HG03354 (cell line): ENCODE measurements around the gene CCDC92.

Experiments
- ATAC-seq: cut with Tn5 transposase; IDR thresholded peaks from one replicate; pipeline ENCODE4 v1.9.1; 2021; ENCODE audit warnings: mild to moderate bottlenecking; ENCODE audit not compliant: unreplicated experiment, poor library complexity, severe bottlenecking

CCDC92 gene

DNA sequence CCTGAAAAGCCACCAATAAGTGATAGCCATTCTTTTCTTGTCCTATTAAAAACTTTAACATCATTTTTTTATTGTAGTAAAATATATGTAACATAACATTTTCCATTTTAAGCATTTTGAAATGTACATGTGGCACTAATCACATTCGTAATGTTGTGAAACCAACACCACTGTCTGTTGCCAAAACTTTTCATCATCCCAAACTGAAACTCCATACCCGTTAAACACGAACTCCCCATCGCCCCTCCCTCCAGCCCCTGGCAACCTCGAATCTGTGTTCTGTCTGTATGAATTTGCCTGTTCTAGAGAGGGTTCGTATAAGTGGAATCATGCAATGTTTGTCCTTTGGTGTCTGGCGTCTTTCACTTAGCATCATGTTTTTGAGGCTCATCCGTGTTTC lies 75.9 kb downstream of the CCDC92 start:
- ATAC-seq = no peak

DNA sequence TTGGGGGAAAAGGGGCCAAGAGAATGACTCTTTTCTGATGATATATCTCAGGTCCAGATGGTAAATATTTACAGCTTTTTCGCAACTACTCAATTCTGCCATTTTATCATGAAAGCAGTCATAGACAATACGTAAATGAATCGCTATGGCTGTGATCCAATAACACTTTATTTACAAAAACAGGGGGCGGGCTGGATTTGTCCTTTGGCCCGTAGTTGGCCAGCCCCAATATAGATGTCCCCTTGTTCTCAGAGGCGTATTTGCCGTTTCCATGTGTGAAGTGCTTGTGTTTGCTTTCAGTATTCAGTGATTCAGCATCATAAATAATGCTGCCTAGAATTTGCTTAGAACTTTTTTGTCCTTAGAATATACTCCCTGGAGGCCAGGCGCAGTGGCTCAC lies 77.2 kb downstream of the CCDC92 start:
- no peak for ATAC-seq

DNA sequence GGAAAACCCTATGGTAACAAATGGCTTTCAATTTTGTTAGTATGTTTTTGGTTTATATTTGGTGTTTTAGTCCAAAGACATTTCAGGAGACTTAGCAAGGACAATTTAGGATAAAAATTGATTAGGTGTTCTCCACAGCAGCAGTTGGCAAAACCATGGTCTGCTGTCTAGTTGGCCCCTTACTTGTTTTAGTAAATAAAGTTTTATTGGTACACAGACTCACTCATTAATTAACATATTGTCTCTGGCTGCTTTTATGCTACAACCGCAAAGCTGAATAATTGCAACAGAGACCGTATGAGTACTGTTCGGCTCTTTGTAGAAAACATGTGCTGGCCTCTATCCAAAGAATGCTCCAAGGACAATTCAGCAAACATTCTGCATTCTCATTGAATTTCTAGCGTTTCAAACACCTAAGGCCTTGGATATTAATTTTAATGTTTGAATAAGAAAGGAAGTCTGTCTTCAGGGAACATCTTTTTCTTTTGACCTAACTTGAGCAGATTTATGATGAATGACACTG lies 77.7 kb downstream of the CCDC92 start:
- no peak for ATAC-seq

DNA sequence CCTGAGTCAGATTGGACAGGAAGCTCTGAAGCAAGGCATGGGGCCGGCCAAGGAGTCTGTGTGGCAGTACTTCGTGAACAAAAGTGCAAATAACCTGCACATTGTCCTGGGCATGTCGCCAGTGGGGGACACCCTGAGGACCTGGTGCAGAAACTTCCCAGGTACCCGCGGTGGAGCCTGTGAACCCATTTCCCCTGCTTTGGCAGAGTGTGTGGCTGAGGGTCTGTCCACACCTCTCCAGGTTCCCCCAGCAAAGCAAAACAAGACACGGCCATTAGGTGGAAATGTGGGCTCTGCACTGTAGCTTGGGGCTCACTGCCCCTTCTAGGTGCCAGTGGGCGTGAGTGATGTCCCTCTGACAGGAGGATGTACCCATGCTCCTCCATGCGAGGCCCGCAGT lies 79.4 kb downstream of the CCDC92 start:
- ATAC-seq = no peak

DNA sequence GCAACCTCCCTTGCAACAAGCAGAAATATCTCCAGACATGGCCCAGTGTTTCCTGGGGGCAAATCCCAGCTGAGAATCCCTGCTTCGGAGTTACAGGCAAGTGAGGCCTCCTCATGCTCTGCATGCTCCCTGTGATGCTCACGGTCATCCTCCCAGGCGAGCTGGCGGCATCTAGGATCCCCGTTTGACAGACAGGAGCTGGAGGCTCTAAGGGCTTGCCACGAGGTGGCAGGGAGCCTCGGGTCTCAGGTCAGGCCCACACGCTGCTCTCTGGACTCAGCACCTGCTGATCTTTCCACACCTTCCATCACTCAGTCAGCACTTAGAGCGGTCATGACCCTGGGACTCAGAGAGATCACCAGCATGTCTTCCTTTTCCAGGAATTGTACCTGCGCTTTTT lies 79.8 kb downstream of the CCDC92 start:
- ATAC-seq = no peak

DNA sequence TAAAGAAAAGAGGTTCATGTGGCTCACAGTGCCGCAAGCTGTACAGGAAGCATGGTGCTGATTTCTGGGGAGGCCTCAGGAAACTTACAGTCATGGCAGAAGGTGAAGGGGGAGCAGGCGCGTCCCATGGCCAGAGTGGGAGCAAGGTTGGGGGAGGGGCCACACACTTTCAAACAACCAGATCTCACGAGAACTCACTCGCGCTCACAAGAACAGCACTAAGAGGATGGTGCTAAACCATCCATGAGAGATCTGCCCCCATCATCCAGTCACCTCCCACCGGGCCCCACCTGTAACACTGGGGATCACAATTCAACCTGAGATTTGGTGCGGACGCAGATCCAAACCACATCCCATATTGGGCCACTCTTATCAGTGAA lies 80.5 kb downstream of the CCDC92 start:
- no peak for ATAC-seq

DNA sequence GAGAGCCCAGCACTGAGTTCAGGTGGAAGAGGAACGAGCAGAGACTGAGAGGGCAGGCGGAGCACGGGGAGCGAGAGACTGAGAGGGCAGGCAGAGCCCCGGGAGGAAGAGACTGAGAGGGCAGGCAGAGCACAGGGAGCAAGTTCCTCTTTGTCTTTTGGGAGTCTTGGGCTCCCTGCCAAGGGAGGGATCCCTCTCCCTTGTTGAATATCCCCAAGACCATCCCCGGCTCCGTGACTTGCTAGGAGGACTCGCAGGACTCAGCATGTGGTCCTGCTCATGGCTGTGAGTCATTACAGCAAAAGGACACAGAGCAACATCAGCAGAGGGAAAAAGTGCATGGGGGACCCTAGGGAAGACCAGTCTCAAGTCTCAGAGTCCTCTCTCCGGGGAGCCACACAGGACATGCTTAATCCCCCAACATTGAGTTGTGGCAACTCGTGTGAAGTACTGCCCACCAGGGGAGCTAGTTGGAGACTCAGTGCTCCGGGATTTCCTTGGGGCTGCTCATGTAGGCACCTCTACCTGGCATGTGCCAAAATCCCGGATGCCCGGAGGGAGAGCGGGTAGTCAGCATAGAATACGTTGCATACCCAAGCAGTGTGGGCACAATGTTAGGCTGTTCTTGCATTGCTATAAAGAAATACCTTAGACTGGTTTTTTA lies 81.0 kb downstream of the CCDC92 start:
- no peak for ATAC-seq

DNA sequence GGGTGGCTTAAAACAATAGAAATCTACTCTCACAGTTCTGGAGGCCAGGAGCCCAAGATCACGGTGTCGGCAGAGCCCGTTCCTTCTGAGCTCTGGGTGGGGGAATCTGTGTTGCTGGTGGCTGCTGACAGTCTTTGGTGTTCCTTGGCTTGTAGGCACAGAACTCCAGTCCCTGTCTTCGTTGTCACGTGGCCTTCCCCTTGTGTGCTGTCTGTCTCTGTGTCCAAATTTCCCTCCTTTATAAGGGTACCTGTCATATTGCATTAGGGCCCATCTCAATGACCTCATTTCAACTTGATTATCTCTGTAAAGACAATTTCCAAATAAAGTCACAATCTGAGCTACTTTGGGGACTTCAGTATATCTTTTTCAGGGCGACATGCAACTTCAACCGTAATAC lies 81.6 kb downstream of the CCDC92 start:
- ATAC-seq = no peak

DNA sequence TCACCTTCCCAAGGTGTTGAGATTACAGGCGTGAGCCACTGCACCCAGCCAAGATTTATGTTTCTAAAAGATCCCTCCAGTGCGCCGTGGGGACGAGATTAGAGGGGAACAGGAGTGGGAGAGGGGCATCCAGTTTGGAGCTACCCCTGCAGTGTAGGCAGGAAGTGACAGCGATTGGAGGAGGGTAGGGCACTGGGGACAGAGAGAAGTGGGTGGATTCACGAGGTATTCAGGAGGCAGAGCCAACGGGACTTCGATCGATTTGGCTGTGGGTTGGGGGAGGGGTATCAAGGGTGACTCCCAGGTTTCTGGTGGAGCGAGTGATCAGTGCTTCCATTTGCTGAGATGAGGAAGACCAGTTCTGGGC lies 82.1 kb downstream of the CCDC92 start:
- ATAC-seq = no peak

DNA sequence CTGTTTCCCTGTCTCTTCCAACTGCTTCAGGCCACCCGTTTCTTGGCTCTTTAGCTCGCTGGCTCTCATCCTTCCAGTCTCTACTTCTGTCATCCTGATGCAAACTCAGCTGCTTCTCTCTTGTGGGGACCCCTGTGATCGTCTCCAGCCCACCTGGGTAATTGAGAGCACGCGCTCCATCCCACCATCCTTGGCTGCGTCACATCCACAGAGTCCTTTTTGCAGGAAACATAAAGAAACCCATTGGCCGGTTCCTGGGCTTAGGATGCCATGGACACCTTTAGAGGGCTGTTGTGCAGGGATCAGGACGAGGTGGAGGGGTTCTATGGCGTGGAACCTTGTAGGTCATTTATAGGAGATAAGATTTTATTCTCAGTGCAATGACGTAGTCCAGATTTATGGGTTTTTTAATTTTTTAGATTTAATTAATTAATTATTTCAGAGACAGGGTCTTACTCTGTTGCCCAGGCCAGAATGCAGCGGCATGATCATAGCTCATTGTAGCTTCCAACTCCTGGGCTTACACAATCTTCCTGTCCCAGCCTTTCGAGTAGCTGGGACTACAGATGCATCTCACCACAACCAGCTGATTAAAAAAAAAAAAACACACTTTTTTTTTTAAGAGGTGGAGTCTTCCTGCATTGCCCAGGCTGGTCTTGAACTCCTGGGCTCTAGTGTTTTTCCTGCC lies 82.6 kb downstream of the CCDC92 start:
- ATAC-seq = no peak

DNA sequence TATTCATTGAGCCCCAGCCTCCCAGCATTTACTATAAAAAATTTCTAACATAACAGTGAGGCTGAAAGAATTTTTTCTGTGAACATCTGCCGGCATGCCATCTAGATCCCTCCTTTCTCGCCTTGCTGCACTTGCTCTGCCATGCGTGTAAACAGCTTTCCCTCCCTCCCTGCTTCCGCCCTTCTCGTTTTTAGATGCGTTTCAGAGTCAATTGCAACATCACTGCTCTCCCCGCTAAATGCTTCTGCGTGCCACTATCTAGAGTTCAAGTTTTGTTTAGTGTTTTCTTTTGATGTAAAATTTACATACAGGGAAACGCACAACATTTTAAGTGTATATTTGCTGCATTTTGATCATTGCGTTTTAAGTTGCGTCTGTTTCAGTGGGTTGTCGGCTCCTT lies 83.6 kb downstream of the CCDC92 start:
- ATAC-seq = no peak

DNA sequence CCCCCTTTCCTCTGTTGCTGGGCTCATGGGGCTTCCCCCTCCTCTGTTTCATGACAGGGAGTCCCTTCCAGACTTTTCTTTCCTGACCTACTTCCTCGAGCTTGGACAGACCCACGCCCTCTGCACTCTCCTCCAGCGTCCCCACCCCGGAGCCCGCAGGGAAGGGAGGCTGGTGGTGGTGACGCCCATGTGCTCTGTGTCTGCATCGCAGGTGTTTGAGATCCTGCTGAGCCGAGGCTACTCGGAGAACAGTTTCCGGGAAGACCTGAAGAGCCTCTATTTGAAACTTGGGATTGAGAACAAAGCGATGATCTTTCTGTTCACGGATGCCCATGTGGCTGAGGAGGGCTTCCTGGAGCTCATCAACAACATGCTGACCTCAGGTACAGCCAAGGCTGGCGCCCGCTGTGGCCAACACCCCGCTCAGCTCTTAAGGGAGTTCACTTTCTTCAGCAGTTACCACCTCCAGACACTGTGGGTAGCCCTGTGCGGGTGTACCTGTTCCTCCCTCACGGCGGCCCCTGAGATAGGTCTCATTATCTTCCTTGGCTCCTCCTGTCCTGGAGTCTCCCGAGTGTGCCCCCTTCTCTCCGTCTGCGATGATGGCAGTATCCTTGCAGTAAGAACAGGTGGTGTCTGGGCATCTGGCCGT lies 85.6 kb downstream of the CCDC92 start:
- ATAC-seq = no peak

DNA sequence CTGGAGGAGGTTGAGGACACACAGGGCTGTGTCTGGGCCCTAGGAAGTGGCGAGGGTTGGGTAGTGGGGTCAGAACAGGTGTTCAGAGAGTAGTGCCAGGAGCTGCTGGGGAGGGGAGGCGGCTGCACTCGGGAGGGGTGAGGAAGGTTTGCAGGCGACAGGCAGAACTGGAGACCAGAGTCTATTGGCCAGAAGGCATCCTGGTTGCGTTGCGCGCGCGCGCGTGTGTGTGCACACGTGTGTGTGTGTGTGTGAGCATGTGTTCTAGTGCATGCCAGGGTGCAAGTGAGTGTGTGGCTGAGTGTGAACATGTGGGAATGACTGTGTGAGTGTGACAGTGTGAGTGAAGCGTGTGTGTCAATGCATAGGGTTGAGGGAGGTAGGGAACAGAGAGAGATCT lies 86.4 kb downstream of the CCDC92 start:
- ATAC-seq = no peak
